Endothelial cell of umbilical vein (primary cell): ENCODE data around the gene NTRK2. TPM values are rescaled to one million over a fixed set of nuclear protein-coding genes. Genes with fewer than 3 reads are reported as not detected.

Experiments used
- BruUV-seq: library from RNA; stranded (reverse); fragments of 400-500 nt; replicated peaks from 2 replicates; lab custom pipeline; 2021; lab: Mats Ljungman, UMichigan
- CTCF ChIA-PET: fragments of 300-600, 350-600 bp; sonication (Branson Sonifier 250); formaldehyde crosslinking; loops from one replicate; lab custom pipeline; 2021; ENCODE audit warnings: antibody characterized with exemption, inconsistent platforms; lab: Charles Lee
- POLR2A ChIA-PET: fragments of 300-600, 350-600 bp; sonication (Branson Sonifier 250); formaldehyde crosslinking; loops from one replicate; lab custom pipeline; 2021; ENCODE audit warnings: antibody characterized with exemption, inconsistent platforms; lab: Charles Lee
- DNase-seq: peaks from one replicate; pipeline ENCODE4 v3.0.0-alpha.2; 2011; ENCODE audit warnings: low read depth, low spot score
- FAIRE-seq: peaks from 2 replicates; lab custom pipeline; 2011; peaks lifted over from hg19 to GRCh38; lab: Jason Lieb, UNC
- H2AFZ ChIP-seq: 2 replicates; pipeline ENCODE4 v1.6.0; 2012; ENCODE audit warnings: low read depth, low read length, control low read depth, inconsistent platforms
- H3K27ac ChIP-seq: 2 replicates; pipeline ENCODE4 v1.5.1; 2011; ENCODE audit warnings: low read depth, mild to moderate bottlenecking, control low read depth, low read length, moderate library complexity; ENCODE audit not compliant: insufficient read depth
- H3K27me3 ChIP-seq, 2 experiments: 2 replicates each; pipeline versions ENCODE4 v1.6.0 to v1.6.1; 2011; ENCODE audit warnings: low read length in 2 of 2, mixed read lengths in 1 of 2; ENCODE audit not compliant: control insufficient read depth in 2 of 2, insufficient read depth in 2 of 2
- H3K36me3 ChIP-seq, 2 experiments: 2 replicates in 1 of 2; 3 replicates in 1 of 2; pipeline ENCODE4 v1.5.1; 2011; ENCODE audit warnings: low read length in 2 of 2, mild to moderate bottlenecking in 1 of 2, moderate library complexity in 1 of 2; ENCODE audit not compliant: control insufficient read depth in 2 of 2, insufficient read depth in 2 of 2; ENCODE audit errors: extremely low read depth in 1 of 2
- H3K4me1 ChIP-seq: 3 replicates; pipeline ENCODE4 v1.5.1; 2011; ENCODE audit warnings: mild to moderate bottlenecking, low read length; ENCODE audit not compliant: control insufficient read depth, insufficient read depth; ENCODE audit errors: extremely low read depth
- H3K4me2 ChIP-seq: 2 replicates; pipeline ENCODE4 v1.6.1; 2011; ENCODE audit warnings: low read length, control low read depth, mixed read lengths; ENCODE audit not compliant: insufficient read depth
- H3K4me3 ChIP-seq, 3 experiments: fragments of 200-600 bp in 1 of 3; sonication (generic), shearing (Covaris generic) in 1 of 3; replicated peaks in 1 of 3; 2 replicates each; pipeline ENCODE4 v1.5.1; 2011 to 2016; ENCODE audit warnings: control low read depth in 3 of 3, low read length in 3 of 3, mild to moderate bottlenecking in 2 of 3, inconsistent platforms in 1 of 3, low read depth in 1 of 3, moderate library complexity in 1 of 3; ENCODE audit not compliant: insufficient read depth in 1 of 3
- H3K79me2 ChIP-seq: 2 replicates; pipeline ENCODE4 v1.6.0; 2012; ENCODE audit warnings: low read length, inconsistent platforms; ENCODE audit not compliant: control insufficient read depth, insufficient read depth
- H3K9ac ChIP-seq: replicated peaks from 2 replicates; pipeline ENCODE3; 2011; ENCODE audit warnings: low read length, control low read depth; ENCODE audit not compliant: insufficient read depth; ENCODE audit errors: extremely low read depth
- H3K9me1 ChIP-seq: replicated peaks from 3 replicates; pipeline ENCODE4 v1.6.0; 2011; ENCODE audit warnings: mild to moderate bottlenecking, low read length; ENCODE audit not compliant: control insufficient read depth, insufficient read depth; ENCODE audit errors: extremely low read depth
- H3K9me3 ChIP-seq: replicated peaks from 2 replicates; pipeline ENCODE4 v1.5.1; 2012; ENCODE audit warnings: low read length, inconsistent platforms; ENCODE audit not compliant: control insufficient read depth, insufficient read depth
- H4K20me1 ChIP-seq: replicated peaks from 2 replicates; pipeline ENCODE3; 2011; ENCODE audit warnings: mild to moderate bottlenecking, low read length; ENCODE audit not compliant: control insufficient read depth, insufficient read depth; ENCODE audit errors: extremely low read depth
- CTCF ChIP-seq, 2 donors: IDR thresholded peaks; 1 replicate in 1 of 2; 2 replicates in 1 of 2; pipeline ENCODE4 v1.5.1; 2011; ENCODE audit warnings: low read length in 2 of 2, mild to moderate bottlenecking in 2 of 2, moderate library complexity in 2 of 2, control low read depth in 1 of 2, inconsistent platforms in 1 of 2, low read depth in 1 of 2; ENCODE audit not compliant: insufficient read depth in 1 of 2; ENCODE audit errors: extremely low read depth in 1 of 2
- EZH2 ChIP-seq: IDR thresholded peaks from 2 replicates; pipeline ENCODE4 v1.6.1; 2012; ENCODE audit warnings: borderline replicate concordance, low read depth, mild to moderate bottlenecking, moderate library complexity, low read length, inconsistent platforms; ENCODE audit not compliant: severe bottlenecking
- FOS ChIP-seq: IDR thresholded peaks from 2 replicates; pipeline ENCODE4 v1.6.1; 2011; ENCODE audit warnings: mild to moderate bottlenecking, low read length, moderate library complexity, borderline replicate concordance; ENCODE audit not compliant: insufficient read depth
- GATA2 ChIP-seq: IDR thresholded peaks from 2 replicates; pipeline ENCODE4 v1.7.0; 2011; ENCODE audit warnings: low read depth, mild to moderate bottlenecking, moderate library complexity, mixed read lengths, low read length; ENCODE audit not compliant: insufficient read length, insufficient read depth
- JUN ChIP-seq: IDR thresholded peaks from 2 replicates; pipeline ENCODE4 v1.6.1; 2011; ENCODE audit warnings: borderline replicate concordance, low read depth; ENCODE audit not compliant: insufficient read length, insufficient read depth
- MAX ChIP-seq: IDR thresholded peaks from 2 replicates; pipeline ENCODE4 v1.6.1; 2011; ENCODE audit not compliant: insufficient read depth, insufficient read length
- MYC ChIP-seq: IDR thresholded peaks from one replicate; pipeline ENCODE4 v1.6.1; 2011; ENCODE audit warnings: mild to moderate bottlenecking, low read depth, low read length
- POLR2A ChIP-seq: IDR thresholded peaks from 2 replicates; pipeline ENCODE4 v1.6.1; 2012; ENCODE audit warnings: low read depth, mild to moderate bottlenecking, control low read depth, low read length
- POLR2AphosphoS5 ChIP-seq: IDR thresholded peaks from 2 replicates; pipeline ENCODE4 v1.6.1; 2012; ENCODE audit warnings: low read depth, mild to moderate bottlenecking, control low read depth, low read length, moderate library complexity; ENCODE audit not compliant: insufficient read depth
- dilution Hi-C: fragments of 300-500 bp; cut with MboI; formaldehyde crosslinking; loops from one replicate; pipeline ENCODE4 v1.15.0; 2019; ENCODE audit warnings: low sequenced_read_pairs; ENCODE audit not compliant: extremely low pct_ligation_motif_present
- intact Hi-C: fragments of 100-400 bp; cut with micrococcal nuclease; formaldehyde crosslinking; loops from one replicate; pipeline ENCODE4 v1.10.0; 2022
- polyA plus RNA-seq, 4 experiments: library from polyadenylated mRNA; depleted of rRNA in 3 of 4; stranded (reverse) in 3 of 4; unstranded in 1 of 4; fragments of >200 nt; gene quantifications; 2 replicates each; pipeline versions ENCODE4 v1.2.1 to v1.2.3, GENCODE V29; 2011 to 2012; ENCODE audit warnings: missing spikeins in 1 of 4
- total RNA-seq: library from RNA; stranded (reverse); gene quantifications from 2 replicates; pipeline ENCODE4 v1.2.3, GENCODE V29; 2021

NTRK2 gene
- total and polyA plus RNA-seq, 2 donors (not counting 3 experiments of a cell fraction or from before 2014, with no cell fraction given): 0.01 to 0.13 TPM

- TF ChIP-seq GATA2 (no peak), POLR2A (no peak), JUN (no peak), EZH2 (no peak), FOS (no peak), POLR2AphosphoS5 (no peak), MAX (no peak), CTCF (IDR thresholded peaks at IDR 0.05; ENCODE audit: extremely low read depth in 1 of 2, insufficient read depth in 1 of 2, low read depth in 1 of 2, low read length in 2 of 2) (no peak), MYC (no peak)
- Histone ChIP-seq H3K27ac (no peak overlapping the region), H4K20me1 (no peaks in the 10 kb centered on the region), H3K36me3 (no peaks in the 10 kb centered on the region), H2AFZ (no peak overlapping the region), H3K9me1 (no peaks in the 10 kb centered on the region), H3K27me3 (no peaks in the 10 kb centered on the region), H3K9me3 (no peaks in the 10 kb centered on the region), H3K4me2 (no peak overlapping the region), H3K4me3 (no peak overlapping the region), H3K9ac (no peak overlapping the region), H3K4me1 (peaks cover 5% of the 10 kb centered on the region), H3K79me2 (no peaks in the 10 kb centered on the region)
- POLR2A ChIA-PET: no interaction called here
- CTCF ChIA-PET: interaction anchor here (1.2 kb wide), 1 partner anchor 908 kb away, joined by 3 read pairs; no protein-coding TSS in a partner anchor
- intact Hi-C loops: no loop called here
- BruUV-seq: no TSS peak
- no peak for FAIRE-seq
- dilution Hi-C loops: no loop called here
- no peak for DNase-seq
These were observed 32.3 kb downstream of the NTRK2 start for GRCh38 chr9:84701801-84702200.
